Fibroblast of the aortic adventitia (primary cell): ENCODE data around the gene ABLIM2. TPM values are rescaled to one million over a fixed set of nuclear protein-coding genes. Genes with fewer than 3 reads are reported as not detected.

Source experiments
- DNase-seq: peaks from one replicate; pipeline ENCODE4 v3.0.0-alpha.2; 2010; ENCODE audit warnings: low read depth
- H3K4me3 ChIP-seq: 2 replicates; pipeline ENCODE4 v1.5.1; 2011; ENCODE audit warnings: low read depth, mild to moderate bottlenecking, control low read depth, low read length, moderate library complexity
- CTCF ChIP-seq: IDR thresholded peaks from 2 replicates; pipeline ENCODE4 v1.5.1; 2011; ENCODE audit warnings: mild to moderate bottlenecking, low read length, control low read depth, inconsistent platforms; ENCODE audit not compliant: insufficient read depth
- total RNA-seq: library from RNA; depleted of rRNA; stranded (reverse); fragments of >200 nt; gene quantifications from 2 replicates; pipeline ENCODE4 v1.2.3, GENCODE V29; 2012; ENCODE audit warnings: low replicate concordance

The ABLIM2 gene
- total RNA-seq, 1 donor: under 0.01 TPM

- no peak overlapping the region for H3K4me3 ChIP-seq
- no peak for TF ChIP-seq CTCF
- DNase-seq: peak; percentile 80
Observed at GRCh38 chr4:7956270-7956808, 202.3 kb downstream of the ABLIM2 start.

GRCh38 chr4:7955393-7955792 is 203.2 kb downstream of the ABLIM2 start:
- DNase-seq: no peak
- no peak overlapping the region for H3K4me3 ChIP-seq
- no peak for TF ChIP-seq CTCF

GRCh38 chr4:7952615-7953014 is 206.0 kb downstream of the ABLIM2 start:
- no peak overlapping the region for H3K4me3 ChIP-seq
- no peak for TF ChIP-seq CTCF
- no peak for DNase-seq

DNA sequence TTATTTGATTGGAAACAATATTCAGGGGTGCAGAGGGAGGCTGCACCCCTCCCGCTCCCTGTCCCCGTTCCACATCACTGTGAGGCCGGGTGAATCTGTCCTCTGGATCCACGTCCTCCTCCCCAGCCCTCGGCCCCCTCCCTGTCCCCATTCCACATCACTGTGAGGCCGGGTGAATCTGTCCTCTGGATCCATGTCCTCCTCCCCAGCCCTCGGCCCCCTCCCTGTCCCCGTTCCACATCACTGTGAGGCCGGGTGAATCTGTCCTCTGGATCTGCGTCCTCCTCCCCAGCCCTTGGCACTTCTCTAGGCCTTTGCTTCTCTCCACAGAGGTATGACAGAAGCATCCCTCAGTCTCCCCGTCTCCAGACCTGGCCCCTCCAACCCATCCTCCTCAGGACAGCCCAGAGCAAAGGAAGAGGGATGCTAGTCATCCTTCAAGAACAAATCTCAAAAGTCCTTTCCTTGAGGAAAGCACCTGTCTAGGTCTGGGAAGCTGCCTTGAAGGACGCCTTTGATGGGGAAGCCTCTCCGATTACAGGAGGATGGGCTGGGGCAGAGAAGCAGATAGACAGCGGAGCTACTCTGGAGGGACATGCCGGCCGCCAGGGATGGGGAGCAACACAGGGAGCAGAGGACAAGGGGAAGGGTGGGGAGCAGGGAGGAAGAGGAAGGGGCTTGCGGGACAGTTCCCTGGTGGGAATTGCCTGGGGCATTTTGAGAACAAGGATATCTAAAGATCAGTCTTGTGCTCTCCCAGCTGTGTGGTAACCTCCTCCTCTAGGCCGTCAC is 208.1 kb downstream of the ABLIM2 start:
- DNase-seq: no peak
- TF ChIP-seq CTCF: no peak

GRCh38 chr4:7949759-7950158 is 208.9 kb downstream of the ABLIM2 start:
- no peak overlapping the region for H3K4me3 ChIP-seq
- no peak for DNase-seq
- TF ChIP-seq CTCF: no peak

More for the DNA sequence above, 208.1 kb downstream of the ABLIM2 start:
- H3K4me3 ChIP-seq: no peak overlapping the region

DNA sequence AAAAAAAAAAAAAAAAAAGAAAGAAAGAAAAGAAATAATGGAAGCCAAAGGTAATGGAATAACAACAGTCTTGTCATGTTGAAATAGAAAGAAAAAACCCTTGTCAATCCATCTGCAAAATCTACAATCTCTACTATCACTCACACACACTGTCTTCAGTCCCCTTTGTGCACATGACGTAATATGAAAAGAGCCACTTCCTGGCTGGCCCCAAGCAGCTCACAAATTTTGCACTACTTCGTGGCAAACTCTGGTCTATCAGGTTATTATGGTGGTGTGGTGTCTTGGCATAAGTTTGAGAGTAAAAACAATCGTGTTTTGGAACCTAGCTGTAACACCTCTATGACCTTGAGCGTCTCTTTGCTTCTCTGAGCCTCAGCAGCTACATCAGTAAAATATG is 210.7 kb downstream of the ABLIM2 start:
- DNase-seq: no peak
- TF ChIP-seq CTCF: no peak
- H3K4me3 ChIP-seq: no peak overlapping the region
